Fibroblast of lung (primary cell): ENCODE measurements around the gene PPM1H. TPM values are rescaled to one million over a fixed set of nuclear protein-coding genes. Genes with fewer than 3 reads are reported as not detected.

ENCODE experiments used
- DNase-seq, 2 donors: peaks; one replicate each; pipeline versions ENCODE4 v3.0.0 to v3.0.0-alpha.2; 2010; ENCODE audit warnings: low read depth in 2 of 2
- H2AFZ ChIP-seq: 2 replicates; pipeline ENCODE4 v1.5.1; 2012; ENCODE audit warnings: low read length, control low read depth, inconsistent platforms
- H3K27ac ChIP-seq: 2 replicates; pipeline ENCODE4 v1.5.1; 2011; ENCODE audit warnings: low read length, control low read depth; ENCODE audit not compliant: insufficient read depth
- H3K27me3 ChIP-seq: 2 replicates; pipeline ENCODE4 v1.5.1; 2011; ENCODE audit warnings: mild to moderate bottlenecking, low read length; ENCODE audit not compliant: control insufficient read depth, insufficient read depth
- H3K36me3 ChIP-seq: 2 replicates; pipeline ENCODE4 v1.5.1; 2011; ENCODE audit warnings: low read length; ENCODE audit not compliant: control insufficient read depth, insufficient read depth
- H3K4me1 ChIP-seq: 2 replicates; pipeline ENCODE4 v1.5.1; 2011; ENCODE audit warnings: low read length; ENCODE audit not compliant: control insufficient read depth, insufficient read depth; ENCODE audit errors: extremely low read depth
- H3K4me2 ChIP-seq: 2 replicates; pipeline ENCODE4 v1.5.1; 2011; ENCODE audit warnings: low read length, control low read depth; ENCODE audit not compliant: insufficient read depth; ENCODE audit errors: extremely low read depth
- H3K4me3 ChIP-seq, 4 experiments: fragments of 200-600 bp in 1 of 4; sonication (generic) in 1 of 4; replicated peaks in 1 of 4; 2 replicates each; pipeline ENCODE4 v1.5.1; 2011 to 2016; ENCODE audit warnings: low read length in 4 of 4, low read depth in 3 of 4, mild to moderate bottlenecking in 3 of 4, control low read depth in 2 of 4, inconsistent platforms in 1 of 4, mixed read lengths in 1 of 4; ENCODE audit not compliant: insufficient read depth in 1 of 4; ENCODE audit errors: control extremely low read depth in 1 of 4
- H3K79me2 ChIP-seq: 2 replicates; pipeline ENCODE4 v1.5.1; 2012; ENCODE audit warnings: mild to moderate bottlenecking, low read length, inconsistent platforms; ENCODE audit not compliant: control insufficient read depth, insufficient read depth
- H3K9ac ChIP-seq: 2 replicates; pipeline ENCODE4 v1.5.1; 2011; ENCODE audit warnings: mild to moderate bottlenecking, low read length, control low read depth; ENCODE audit not compliant: insufficient read depth
- H3K9me3 ChIP-seq: 2 replicates; pipeline ENCODE4 v1.5.1; 2012; ENCODE audit warnings: low read depth, low read length; ENCODE audit not compliant: control insufficient read depth, insufficient read depth
- H4K20me1 ChIP-seq: 2 replicates; pipeline ENCODE4 v1.5.1; 2011; ENCODE audit warnings: low read length; ENCODE audit not compliant: control insufficient read depth, insufficient read depth; ENCODE audit errors: extremely low read depth
- CTCF ChIP-seq, 2 donors: IDR thresholded peaks in 1 of 2; conservative IDR thresholded peaks in 1 of 2; 1 replicate in 1 of 2; 2 replicates in 1 of 2; pipeline ENCODE4 v1.5.1; 2011 to 2012; ENCODE audit warnings: low read length in 2 of 2, control low read depth in 1 of 2, inconsistent platforms in 1 of 2, low read depth in 1 of 2, mild to moderate bottlenecking in 1 of 2
- EZH2 ChIP-seq: IDR thresholded peaks from 2 replicates; pipeline ENCODE4 v1.5.1; 2012; ENCODE audit warnings: low read length, control low read depth, mild to moderate bottlenecking; ENCODE audit errors: missing control alignments
- polyA plus RNA-seq, 2 donors: library from polyadenylated mRNA; depleted of rRNA in 1 of 2; stranded (reverse) in 1 of 2; unstranded in 1 of 2; fragments of >200 nt; gene quantifications; 2 replicates each; pipeline ENCODE4 v1.2.1, GENCODE V29; 2011 to 2012; ENCODE audit warnings: missing spikeins in 1 of 2
- total RNA-seq: library from RNA; depleted of rRNA; stranded (reverse); fragments of >200 nt; gene quantifications from 2 replicates; pipeline ENCODE4 v1.2.1, GENCODE V29; 2014

PPM1H gene
- total and polyA plus RNA-seq, 2 donors (not counting 1 experiment from before 2014, with no cell fraction given): 0.57 to 3.1 TPM

- H3K27me3 ChIP-seq: peaks cover 5% of the 10 kb centered on the region
- no peak overlapping the region for H3K4me3 ChIP-seq
- H3K79me2 ChIP-seq: no peaks in the 10 kb centered on the region
- H3K36me3 ChIP-seq: no peaks in the 10 kb centered on the region
- no peak for DNase-seq
- TF ChIP-seq CTCF (conservative IDR thresholded peaks at IDR 0.05 in 1 of 2, IDR thresholded peaks at IDR 0.05 in 1 of 2; ENCODE audit: low read depth in 1 of 2, low read length in 2 of 2) (no peak), EZH2 (no peak)
- no peak overlapping the region for H2AFZ ChIP-seq
- H3K4me2 ChIP-seq: no peak overlapping the region
- no peaks in the 10 kb centered on the region for H4K20me1 ChIP-seq
- no peaks in the 10 kb centered on the region for H3K4me1 ChIP-seq
- no peak overlapping the region for H3K9ac ChIP-seq
- H3K9me3 ChIP-seq: no peaks in the 10 kb centered on the region
- H3K27ac ChIP-seq: no peak overlapping the region
Observed at GRCh38 chr12:62832558-62832957, 102.4 kb downstream of the PPM1H start.

- Histone ChIP-seq H3K4me1 (no peaks in the 10 kb centered on the region), H3K4me2 (no peak overlapping the region), H3K9me3 (no peaks in the 10 kb centered on the region), H3K79me2 (no peaks in the 10 kb centered on the region), H3K27me3 (peaks cover 5% of the 10 kb centered on the region), H4K20me1 (no peaks in the 10 kb centered on the region), H3K9ac (no peak overlapping the region), H2AFZ (no peak overlapping the region), H3K4me3 (no peak overlapping the region), H3K27ac (no peak overlapping the region), H3K36me3 (no peaks in the 10 kb centered on the region)
- DNase-seq: no peak
- no peak for TF ChIP-seq EZH2
- no peak for TF ChIP-seq CTCF (conservative IDR thresholded peaks at IDR 0.05 in 1 of 2, IDR thresholded peaks at IDR 0.05 in 1 of 2; ENCODE audit: low read depth in 1 of 2, low read length in 2 of 2)
Observed at GRCh38 chr12:62832027-62832426, 102.9 kb downstream of the PPM1H start.

- no peak for DNase-seq
- Histone ChIP-seq H2AFZ (no peak overlapping the region), H3K4me2 (no peak overlapping the region), H3K9me3 (no peaks in the 10 kb centered on the region), H3K36me3 (no peaks in the 10 kb centered on the region), H3K27me3 (peaks cover 5% of the 10 kb centered on the region), H3K9ac (no peak overlapping the region), H3K27ac (no peak overlapping the region), H3K4me3 (no peak overlapping the region), H3K4me1 (no peaks in the 10 kb centered on the region), H3K79me2 (no peaks in the 10 kb centered on the region), H4K20me1 (no peaks in the 10 kb centered on the region)
- no peak for TF ChIP-seq CTCF (conservative IDR thresholded peaks at IDR 0.05 in 1 of 2, IDR thresholded peaks at IDR 0.05 in 1 of 2; ENCODE audit: low read depth in 1 of 2, low read length in 2 of 2)
- TF ChIP-seq EZH2: no peak
Observed at GRCh38 chr12:62827855-62828254, 107.1 kb downstream of the PPM1H start.
